Measurements from ENCODE around the gene NRTN. TPM values are rescaled to one million over a fixed set of nuclear protein-coding genes. Genes with fewer than 3 reads are reported as not detected.
"Not testable (repeated sequence)": the region's sequence is repeated elsewhere in the genome, so short reads cannot be mapped to it uniquely, and the experiment has no call there.

NRTN gene
- total RNA-seq, 1 donor from 2014 or later = 5.4 TPM

- no peaks in the 10 kb centered on the region for H3K27me3 Mint-ChIP-seq
- H3K4me1 Mint-ChIP-seq (ENCODE audit: unreplicated experiment) = peaks cover 7% of the 10 kb centered on the region
- no peaks in the 10 kb centered on the region for H3K9me3 Mint-ChIP-seq
- H3K36me3 Mint-ChIP-seq = no peaks in the 10 kb centered on the region
- no peak for DNase-seq (ENCODE audit: extremely low spot score, unreplicated experiment)
- no peak overlapping the region for H3K27ac Mint-ChIP-seq
- no peak overlapping the region for H3K4me3 Mint-ChIP-seq
- no peak for TF ChIP-seq CTCF (conservative IDR thresholded peaks at IDR 0.05)
Measured at GRCh38 chr19:5870986-5871394, 66.1 kb downstream of the NRTN start.

GRCh38 chr19:5873617-5874199 lies 68.8 kb downstream of the NRTN start:
- H3K27ac Mint-ChIP-seq = no peak overlapping the region
- DNase-seq (ENCODE audit: extremely low spot score, unreplicated experiment) = no peak
- no peaks in the 10 kb centered on the region for H3K27me3 Mint-ChIP-seq
- H3K4me1 Mint-ChIP-seq (ENCODE audit: unreplicated experiment) = peaks cover 5% of the 10 kb centered on the region
- no peaks in the 10 kb centered on the region for H3K9me3 Mint-ChIP-seq
- no peak for TF ChIP-seq CTCF (conservative IDR thresholded peaks at IDR 0.05)
- H3K36me3 Mint-ChIP-seq = no peaks in the 10 kb centered on the region
- no peak overlapping the region for H3K4me3 Mint-ChIP-seq

- not testable (repeated sequence) for H3K27me3 Mint-ChIP-seq; H3K27ac Mint-ChIP-seq; H3K4me1 Mint-ChIP-seq (ENCODE audit: unreplicated experiment); H3K4me3 Mint-ChIP-seq; DNase-seq (ENCODE audit: extremely low spot score, unreplicated experiment); H3K36me3 Mint-ChIP-seq; H3K9me3 Mint-ChIP-seq
Measured at GRCh38 chr19:5874496-5874895, 69.6 kb downstream of the NRTN start.

- H3K27me3 Mint-ChIP-seq = no peaks in the 10 kb centered on the region
- no peak for DNase-seq (ENCODE audit: extremely low spot score, unreplicated experiment)
- no peak for TF ChIP-seq CTCF (conservative IDR thresholded peaks at IDR 0.05)
- H3K36me3 Mint-ChIP-seq = no peaks in the 10 kb centered on the region
- no peaks in the 10 kb centered on the region for H3K9me3 Mint-ChIP-seq
- H3K27ac Mint-ChIP-seq = no peak overlapping the region
- peaks cover 6% of the 10 kb centered on the region for H3K4me1 Mint-ChIP-seq (ENCODE audit: unreplicated experiment)
- H3K4me3 Mint-ChIP-seq = no peak overlapping the region
Measured at GRCh38 chr19:5877427-5877826, 72.6 kb downstream of the NRTN start.

GRCh38 chr19:5877882-5878281 lies 73.0 kb downstream of the NRTN start:
- Mint-ChIP-seq H3K27me3 (no peaks in the 10 kb centered on the region), H3K27ac (no peak overlapping the region), H3K4me3 (no peak overlapping the region), H3K36me3 (no peaks in the 10 kb centered on the region), H3K9me3 (no peaks in the 10 kb centered on the region), H3K4me1 (ENCODE audit: unreplicated experiment) (peaks cover 9% of the 10 kb centered on the region)
- TF ChIP-seq CTCF (conservative IDR thresholded peaks at IDR 0.05) = no peak
- no peak for DNase-seq (ENCODE audit: extremely low spot score, unreplicated experiment)

Other genes starting within 250 kb of the NRTN start
- gene TINCR, start 237.1 kb upstream of the NRTN start, total RNA-seq (ENCODE audit: low replicate concordance) = 9.0 and 52.4 TPM in 2 replicates
- gene SAFB2, start 182.3 kb upstream of the NRTN start, total RNA-seq (ENCODE audit: low replicate concordance) = 60.9 and 93.4 TPM in 2 replicates
- 103 and 127 TPM in 2 replicates for gene SAFB, start 182.0 kb upstream of the NRTN start, total RNA-seq (ENCODE audit: low replicate concordance)
- 42.2 and 50.0 TPM in 2 replicates for gene MICOS13, start 124.6 kb upstream of the NRTN start, total RNA-seq (ENCODE audit: low replicate concordance)
- 6.2 and 11.0 TPM in 2 replicates for gene HSD11B1L, start 124.0 kb upstream of the NRTN start, total RNA-seq (ENCODE audit: low replicate concordance)
- gene RPL36, start 114.8 kb upstream of the NRTN start, total RNA-seq (ENCODE audit: low replicate concordance) = 1,016 and 1,024 TPM in 2 replicates
- 68.0 and 74.0 TPM in 2 replicates for gene LONP1, start 84.9 kb upstream of the NRTN start, total RNA-seq (ENCODE audit: low replicate concordance)
- 0.41 TPM in 1 of 2 replicates, not detected in the other for gene CATSPERD, start 84.4 kb upstream of the NRTN start, total RNA-seq (ENCODE audit: low replicate concordance)
- gene PRR22, start 20.3 kb upstream of the NRTN start, total RNA-seq (ENCODE audit: low replicate concordance) = 3.3 and 5.2 TPM in 2 replicates
- 38.6 and 45.0 TPM in 2 replicates for gene DUS3L, start 13.9 kb upstream of the NRTN start, total RNA-seq (ENCODE audit: low replicate concordance)
- gene FUT6, start 34.6 kb downstream of the NRTN start, total RNA-seq (ENCODE audit: low replicate concordance) = 0.87 and 1.4 TPM in 2 replicates
- gene FUT3, start 46.4 kb downstream of the NRTN start, total RNA-seq (ENCODE audit: low replicate concordance) = 6.6 and 16.3 TPM in 2 replicates
- gene FUT5, start 65.5 kb downstream of the NRTN start, total RNA-seq (ENCODE audit: low replicate concordance) = 0.17 TPM in 1 of 2 replicates, not detected in the other
- 253 and 265 TPM in 2 replicates for gene NDUFA11, start 98.7 kb downstream of the NRTN start, total RNA-seq (ENCODE audit: low replicate concordance)
- gene VMAC, start 99.8 kb downstream of the NRTN start, total RNA-seq (ENCODE audit: low replicate concordance) = 7.1 and 7.4 TPM in 2 replicates
- 13.9 and 14.1 TPM in 2 replicates for gene CAPS, start 109.2 kb downstream of the NRTN start, total RNA-seq (ENCODE audit: low replicate concordance)
- gene RANBP3, start 173.1 kb downstream of the NRTN start, total RNA-seq (ENCODE audit: low replicate concordance) = 75.5 and 92.4 TPM in 2 replicates